Measurements from ENCODE around the gene ZNF3. TPM values are rescaled to one million over a fixed set of nuclear protein-coding genes. Genes with fewer than 3 reads are reported as not detected.

Gene ZNF3
- total and polyA plus RNA-seq, 9 donors = 21.9 to 45.0 (median 38.4) TPM

GRCh38 chr7:100091411-100092181 lies 10.1 kb upstream of the ZNF3 start:
- no peaks in the 10 kb centered on the region for H3K36me3 ChIP-seq
- no peak for TF ChIP-seq EP300 (IDR thresholded peaks at IDR 0.05)
- TF ChIP-seq POLR2A (IDR thresholded peaks at IDR 0.05) = no peak
- TF ChIP-seq CTCF (IDR thresholded peaks at IDR 0.05) = no peak
- H3K27me3 ChIP-seq = no peaks in the 10 kb centered on the region
- no peaks in the 10 kb centered on the region for H3K9me3 ChIP-seq
- H3K27ac ChIP-seq = no peak overlapping the region
- DNase-seq = no peak
- intact Hi-C loops (cut with DNase I) = no loop called here
- WGBS, 3 donors = 55 to 57% (median 55%) methylated on average over 19 of the region's 19 CpGs
- no peaks in the 10 kb centered on the region for H3K4me1 ChIP-seq (ENCODE audit: insufficient read depth)
- H3K4me3 ChIP-seq = no peak overlapping the region

GRCh38 chr7:100090527-100091410 lies 9.2 kb upstream of the ZNF3 start:
- no peaks in the 10 kb centered on the region for H3K36me3 ChIP-seq
- TF ChIP-seq CTCF (IDR thresholded peaks at IDR 0.05) (no peak), POLR2A (IDR thresholded peaks at IDR 0.05) (no peak), EP300 (IDR thresholded peaks at IDR 0.05) (no peak)
- no peak overlapping the region for H3K27ac ChIP-seq
- intact Hi-C loops (cut with DNase I) = no loop called here
- no peak overlapping the region for H3K4me3 ChIP-seq
- H3K9me3 ChIP-seq = no peaks in the 10 kb centered on the region
- no peaks in the 10 kb centered on the region for H3K4me1 ChIP-seq (ENCODE audit: insufficient read depth)
- H3K27me3 ChIP-seq = no peaks in the 10 kb centered on the region
- WGBS, 3 donors = 86% methylated on average over 14 of the region's 14 CpGs
- no peak for DNase-seq

DNA sequence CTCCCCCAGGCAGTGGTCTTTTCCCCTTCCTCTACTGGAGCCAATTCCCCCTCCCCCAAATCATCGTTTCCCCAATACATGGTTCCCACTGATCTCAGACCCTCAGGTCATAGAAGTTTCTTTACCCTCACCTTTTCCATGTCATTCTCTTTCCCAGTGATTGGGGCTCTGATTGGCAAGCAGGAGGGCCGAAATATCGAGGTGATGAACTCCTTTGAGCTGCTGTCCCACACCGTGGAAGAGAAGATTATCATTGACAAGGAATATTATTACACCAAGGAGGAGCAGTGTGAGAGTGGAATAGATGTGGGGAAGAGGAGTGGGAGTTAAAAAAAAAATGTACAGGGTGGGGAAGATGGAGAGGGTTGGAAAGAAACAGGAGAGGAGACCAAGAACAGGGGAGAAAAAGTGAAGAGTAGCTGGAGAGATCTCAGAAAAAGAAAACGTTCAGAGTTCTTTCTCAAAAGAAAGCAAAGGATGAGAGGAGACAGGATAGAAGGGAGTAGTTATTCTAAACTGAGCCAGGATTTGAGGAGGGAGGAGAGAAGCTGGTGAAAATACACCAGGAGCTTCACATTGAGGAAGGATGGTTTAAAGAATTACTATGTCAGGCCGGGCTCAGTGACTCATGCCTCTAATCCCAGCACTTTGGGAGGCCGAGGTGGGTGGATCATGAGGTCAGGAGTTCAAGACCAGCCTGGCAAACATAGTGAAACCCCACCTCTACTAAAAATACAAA lies 8.1 kb upstream of the ZNF3 start:
- no peak for TF ChIP-seq EP300 (IDR thresholded peaks at IDR 0.05)
- no peak for TF ChIP-seq POLR2A (IDR thresholded peaks at IDR 0.05)
- no peak for TF ChIP-seq CTCF (IDR thresholded peaks at IDR 0.05)
- DNase-seq = no peak
- peak overlapping the region; percentile 69 for H3K4me3 ChIP-seq
- H3K27me3 ChIP-seq = no peaks in the 10 kb centered on the region
- WGBS, 3 donors = 11 to 19% (median 11%) methylated on average over 7 of the region's 7 CpGs
- H3K9me3 ChIP-seq = no peaks in the 10 kb centered on the region
- H3K4me1 ChIP-seq (ENCODE audit: insufficient read depth) = no peaks in the 10 kb centered on the region
- no peaks in the 10 kb centered on the region for H3K36me3 ChIP-seq
- intact Hi-C loops (cut with DNase I) = no loop called here
- peak overlapping the region in 1 of 2 donors; percentile 68 for H3K27ac ChIP-seq
